ENCODE measurements around the gene CHST8. TPM values are rescaled to one million over a fixed set of nuclear protein-coding genes. Genes with fewer than 3 reads are reported as not detected.

CHST8 gene
- total RNA-seq, 1 donor: not detected

GRCh38 chr19:33779849-33780248 lies 158.1 kb downstream of the CHST8 start:
- H3K27ac ChIP-seq (ENCODE audit: low read depth, low read length): no peak overlapping the region
- H3K4me3 ChIP-seq (ENCODE audit: insufficient read depth, low read length): no peak overlapping the region
- peaks cover 23% of the 10 kb centered on the region for H3K4me1 ChIP-seq (ENCODE audit: insufficient read depth, low read length)
- no peak overlapping the region for H3K4me2 ChIP-seq (ENCODE audit: insufficient read depth, low read length)
- no peaks in the 10 kb centered on the region for H3K79me2 ChIP-seq (ENCODE audit: insufficient read depth, low read length)
- H2AFZ ChIP-seq (ENCODE audit: low read length): no peak overlapping the region
- TF ChIP-seq CTCF (IDR thresholded peaks at IDR 0.05; ENCODE audit: extremely low read depth, low read depth, low read length): no peak
- no peak for DNase-seq (ENCODE audit: insufficient read length, low spot score, missing footprints)
- H3K27me3 ChIP-seq (ENCODE audit: insufficient read depth, low read length): peaks cover 16% of the 10 kb centered on the region
- H3K9me3 ChIP-seq (ENCODE audit: low read depth, low read length): no peaks in the 10 kb centered on the region
- H3K36me3 ChIP-seq (ENCODE audit: insufficient read depth, low read length): no peaks in the 10 kb centered on the region
- H4K20me1 ChIP-seq (ENCODE audit: insufficient read depth, low read length): peaks cover 2% of the 10 kb centered on the region

GRCh38 chr19:33780251-33780650 lies 158.5 kb downstream of the CHST8 start:
- Histone ChIP-seq H3K4me1 (ENCODE audit: insufficient read depth, low read length) (peaks cover 26% of the 10 kb centered on the region), H3K9me3 (ENCODE audit: low read depth, low read length) (no peaks in the 10 kb centered on the region), H3K4me2 (ENCODE audit: insufficient read depth, low read length) (no peak overlapping the region), H3K79me2 (ENCODE audit: insufficient read depth, low read length) (no peaks in the 10 kb centered on the region), H3K27me3 (ENCODE audit: insufficient read depth, low read length) (peaks cover 16% of the 10 kb centered on the region), H2AFZ (ENCODE audit: low read length) (no peak overlapping the region), H3K4me3 (ENCODE audit: insufficient read depth, low read length) (no peak overlapping the region), H3K27ac (ENCODE audit: low read depth, low read length) (no peak overlapping the region), H4K20me1 (ENCODE audit: insufficient read depth, low read length) (peaks cover 2% of the 10 kb centered on the region), H3K36me3 (ENCODE audit: insufficient read depth, low read length) (no peaks in the 10 kb centered on the region)
- no peak for TF ChIP-seq CTCF (IDR thresholded peaks at IDR 0.05; ENCODE audit: extremely low read depth, low read depth, low read length)
- no peak for DNase-seq (ENCODE audit: insufficient read length, low spot score, missing footprints)

GRCh38 chr19:33780746-33781145 lies 159.0 kb downstream of the CHST8 start:
- Histone ChIP-seq H3K4me2 (ENCODE audit: insufficient read depth, low read length) (peak overlapping the region; percentile 63), H3K27me3 (ENCODE audit: insufficient read depth, low read length) (peaks cover 16% of the 10 kb centered on the region), H3K9me3 (ENCODE audit: low read depth, low read length) (no peaks in the 10 kb centered on the region), H3K4me1 (ENCODE audit: insufficient read depth, low read length) (peaks cover 31% of the 10 kb centered on the region), H3K27ac (ENCODE audit: low read depth, low read length) (no peak overlapping the region), H3K36me3 (ENCODE audit: insufficient read depth, low read length) (no peaks in the 10 kb centered on the region), H3K4me3 (ENCODE audit: insufficient read depth, low read length) (peak overlapping the region; percentile 51), H3K79me2 (ENCODE audit: insufficient read depth, low read length) (no peaks in the 10 kb centered on the region), H4K20me1 (ENCODE audit: insufficient read depth, low read length) (peaks cover 2% of the 10 kb centered on the region), H2AFZ (ENCODE audit: low read length) (no peak overlapping the region)
- no peak for TF ChIP-seq CTCF (IDR thresholded peaks at IDR 0.05; ENCODE audit: extremely low read depth, low read depth, low read length)
- peak; percentile 91 for DNase-seq (ENCODE audit: insufficient read length, low spot score, missing footprints)

GRCh38 chr19:33781415-33781935 lies 159.7 kb downstream of the CHST8 start:
- H3K36me3 ChIP-seq (ENCODE audit: insufficient read depth, low read length): no peaks in the 10 kb centered on the region
- no peak overlapping the region for H3K4me2 ChIP-seq (ENCODE audit: insufficient read depth, low read length)
- H3K27ac ChIP-seq (ENCODE audit: low read depth, low read length): no peak overlapping the region
- no peak overlapping the region for H3K4me3 ChIP-seq (ENCODE audit: insufficient read depth, low read length)
- no peaks in the 10 kb centered on the region for H3K9me3 ChIP-seq (ENCODE audit: low read depth, low read length)
- H2AFZ ChIP-seq (ENCODE audit: low read length): no peak overlapping the region
- DNase-seq (ENCODE audit: insufficient read length, low spot score, missing footprints): peak; percentile 65
- peaks cover 35% of the 10 kb centered on the region for H3K4me1 ChIP-seq (ENCODE audit: insufficient read depth, low read length)
- H4K20me1 ChIP-seq (ENCODE audit: insufficient read depth, low read length): peaks cover 2% of the 10 kb centered on the region
- peaks cover 16% of the 10 kb centered on the region for H3K27me3 ChIP-seq (ENCODE audit: insufficient read depth, low read length)
- TF ChIP-seq CTCF (IDR thresholded peaks at IDR 0.05; ENCODE audit: extremely low read depth, low read depth, low read length): no peak
- H3K79me2 ChIP-seq (ENCODE audit: insufficient read depth, low read length): no peaks in the 10 kb centered on the region

All from osteoblast (primary cell).